Stimulated activated CD8-positive, alpha-beta memory T cell treated with anti-CD3 and anti-CD28 coated beads, Interleukin-2, amount 100 ng/mL, for 48 hours (primary cell): ENCODE results near the gene AP2M1.
"Not testable (repeated sequence)": the region's sequence is repeated elsewhere in the genome, so short reads cannot be mapped to it uniquely, and the experiment has no call there.

ENCODE experiments used
- DNase-seq, 2 donors: peaks; one replicate each; pipeline ENCODE4 v3.0.0-alpha.2; 2020; ENCODE audit warnings: low read depth in 2 of 2

Gene AP2M1

DNA sequence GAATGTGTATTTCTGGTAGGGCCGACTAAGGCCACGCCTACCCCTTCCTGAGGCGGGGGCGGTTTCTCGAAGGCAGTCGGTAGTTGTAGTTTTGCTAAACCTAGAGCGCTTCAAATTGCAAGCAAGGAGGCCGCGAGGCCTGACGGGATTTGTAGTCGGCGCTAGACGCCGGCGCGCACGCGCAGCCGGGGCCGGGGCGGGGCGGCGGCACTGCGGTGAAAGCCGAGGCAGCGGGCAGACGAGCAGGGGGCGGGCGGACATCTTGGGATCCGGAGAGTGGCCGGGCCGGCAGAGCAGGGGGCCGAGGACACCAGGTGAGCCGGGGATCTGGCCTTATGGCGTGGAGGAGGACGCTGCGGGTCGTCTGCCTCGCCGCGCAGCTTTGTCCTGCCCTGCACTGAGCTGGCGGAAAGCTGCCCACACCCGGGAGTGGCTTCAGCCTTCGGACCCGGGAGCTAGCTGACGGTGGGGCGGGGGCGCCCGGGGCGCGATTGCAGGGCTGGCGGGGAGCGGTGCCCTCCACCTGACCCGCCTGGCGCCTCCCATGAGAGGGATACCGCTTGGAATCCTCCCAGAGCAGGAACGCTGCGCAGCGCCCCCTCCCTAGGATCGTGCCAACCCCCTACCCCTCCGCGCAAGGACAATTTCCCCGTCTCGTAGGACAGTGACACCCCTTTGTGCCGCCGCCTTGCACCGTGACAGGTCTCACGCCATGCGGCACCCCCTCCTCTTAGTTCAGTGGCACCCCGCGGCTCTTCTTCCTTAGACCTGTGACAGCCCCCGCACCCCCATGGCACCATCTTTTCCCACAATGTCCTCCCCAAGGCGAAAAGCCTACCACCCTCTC, at the start of gene AP2M1:
AP2M1 (plus strand) TSS at position 210 of the 847 bp plus-strand sequence. CDS start 2,139 bp downstream, outside the sequence.
- DNase-seq = peak; percentile 93 to 95

DNA sequence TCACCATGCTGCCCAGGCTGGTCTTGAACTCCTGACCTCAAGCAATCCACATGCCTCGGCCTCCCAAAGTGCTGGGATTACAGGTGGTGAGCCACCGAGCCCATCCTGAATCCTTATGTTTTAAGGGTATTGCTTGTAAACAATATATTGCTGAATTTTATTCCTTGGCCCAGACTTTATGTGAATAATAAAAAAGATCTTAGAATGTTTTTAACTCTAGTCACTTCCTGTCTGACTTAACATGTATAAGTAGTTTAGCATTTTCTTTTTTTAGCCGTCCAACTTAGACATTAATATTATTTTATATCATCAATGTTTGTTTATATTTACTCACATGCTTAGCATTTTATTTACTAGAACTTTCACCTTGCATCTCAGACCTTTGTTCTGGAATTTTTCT, 48.6 kb upstream of the AP2M1 start:
- no peak for DNase-seq

DNA sequence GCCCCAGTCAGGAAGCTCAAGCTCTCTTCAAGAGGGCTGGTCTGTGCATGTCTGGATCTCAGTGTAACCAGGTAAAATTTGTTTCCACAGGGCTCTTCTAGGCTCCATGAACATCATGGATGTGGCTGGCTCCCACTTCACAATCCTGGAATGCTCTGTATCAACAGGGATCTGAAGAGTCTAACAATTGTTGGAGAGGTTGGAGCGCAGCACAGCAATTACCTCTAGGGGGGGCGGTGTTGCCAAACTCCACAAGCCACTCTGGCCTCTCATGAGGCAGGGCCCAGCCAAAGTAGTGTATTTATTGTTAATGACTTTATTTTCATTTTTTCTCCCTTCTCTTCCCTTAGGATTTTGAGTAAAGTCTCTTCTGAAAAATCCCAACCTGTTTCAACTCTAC, 45.6 kb upstream of the AP2M1 start:
- DNase-seq = no peak

DNA sequence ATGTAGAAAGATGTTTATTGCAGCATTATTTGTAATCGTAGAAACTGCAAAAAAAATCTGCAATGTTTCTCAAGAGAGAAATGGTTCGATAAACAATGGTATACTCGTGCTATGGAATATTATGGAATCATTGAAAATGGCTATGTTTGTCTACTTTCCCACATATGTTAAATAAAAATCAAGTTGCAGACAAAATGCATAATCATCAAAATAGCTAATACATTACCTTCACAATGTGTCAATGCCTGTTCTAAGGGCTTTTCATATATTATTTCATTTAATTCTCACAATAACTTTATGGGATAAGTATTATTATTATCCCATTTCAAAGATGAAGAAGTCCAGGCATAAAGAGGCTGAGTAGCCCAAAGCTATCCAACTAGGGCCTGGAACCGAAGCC, 41.7 kb upstream of the AP2M1 start:
- no peak for DNase-seq

DNA sequence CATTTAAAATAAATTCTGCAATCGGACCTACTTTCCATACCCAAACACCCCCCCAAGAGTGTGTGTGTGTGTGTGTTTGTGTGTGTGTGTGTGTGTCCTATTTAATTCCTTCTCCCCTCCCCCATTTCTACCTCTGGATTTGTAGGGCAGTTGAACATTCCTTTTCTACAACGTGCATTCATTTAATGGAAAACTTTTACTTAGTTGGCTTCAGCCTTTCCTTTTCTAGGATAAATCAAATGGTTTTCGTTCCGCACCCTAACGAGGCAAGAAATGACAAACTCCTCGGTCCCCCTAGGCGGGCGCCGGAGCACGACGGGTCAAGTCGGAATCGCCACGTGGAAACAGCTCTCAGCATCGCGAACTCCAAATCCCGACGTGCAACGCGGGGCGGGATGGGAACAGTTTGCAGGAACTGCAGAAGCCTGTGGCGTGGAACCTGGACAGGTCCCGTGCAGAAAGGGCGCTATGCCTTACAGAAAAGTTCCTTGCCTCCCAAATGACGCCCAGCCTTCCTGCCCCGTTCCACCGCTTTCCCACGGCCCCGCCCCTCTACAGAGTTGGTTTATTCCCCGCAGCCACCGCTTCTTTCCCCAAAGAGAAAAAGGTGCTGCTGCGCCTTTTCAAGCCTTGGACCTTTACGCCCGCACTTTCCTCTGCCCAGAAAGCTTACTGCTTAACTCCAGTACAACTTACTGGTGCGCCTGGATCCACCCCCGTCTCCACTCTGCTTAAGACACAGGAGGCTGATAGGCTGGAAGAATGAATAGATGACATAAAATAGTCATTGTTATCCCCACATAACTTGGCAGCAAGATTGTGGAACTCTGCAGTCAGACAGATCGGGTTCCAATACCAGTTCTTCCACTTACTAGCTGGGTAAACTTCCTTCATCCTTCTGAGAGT, 40.6 kb upstream of the AP2M1 start:
- peak; percentile 44 to 55 for DNase-seq

DNA sequence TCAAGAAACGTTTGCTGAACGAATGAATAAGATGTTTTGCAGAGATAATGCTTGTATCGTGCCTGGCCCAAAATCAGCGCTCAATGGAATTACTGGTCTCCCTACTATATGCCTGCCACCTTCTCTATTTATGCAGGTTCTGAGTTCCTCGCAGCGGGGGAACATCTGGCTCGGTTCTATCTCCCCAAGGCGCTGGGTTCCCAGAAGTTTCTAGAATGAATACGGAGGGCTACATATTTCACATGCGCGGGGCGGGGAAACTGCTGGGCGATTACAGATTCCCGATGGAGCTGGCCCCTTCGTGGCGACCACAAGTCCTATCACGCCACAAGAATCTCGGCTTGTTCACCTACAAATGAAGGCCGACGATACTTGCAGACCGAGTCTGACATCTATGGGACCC, 39.9 kb upstream of the AP2M1 start:
- DNase-seq = no peak

DNA sequence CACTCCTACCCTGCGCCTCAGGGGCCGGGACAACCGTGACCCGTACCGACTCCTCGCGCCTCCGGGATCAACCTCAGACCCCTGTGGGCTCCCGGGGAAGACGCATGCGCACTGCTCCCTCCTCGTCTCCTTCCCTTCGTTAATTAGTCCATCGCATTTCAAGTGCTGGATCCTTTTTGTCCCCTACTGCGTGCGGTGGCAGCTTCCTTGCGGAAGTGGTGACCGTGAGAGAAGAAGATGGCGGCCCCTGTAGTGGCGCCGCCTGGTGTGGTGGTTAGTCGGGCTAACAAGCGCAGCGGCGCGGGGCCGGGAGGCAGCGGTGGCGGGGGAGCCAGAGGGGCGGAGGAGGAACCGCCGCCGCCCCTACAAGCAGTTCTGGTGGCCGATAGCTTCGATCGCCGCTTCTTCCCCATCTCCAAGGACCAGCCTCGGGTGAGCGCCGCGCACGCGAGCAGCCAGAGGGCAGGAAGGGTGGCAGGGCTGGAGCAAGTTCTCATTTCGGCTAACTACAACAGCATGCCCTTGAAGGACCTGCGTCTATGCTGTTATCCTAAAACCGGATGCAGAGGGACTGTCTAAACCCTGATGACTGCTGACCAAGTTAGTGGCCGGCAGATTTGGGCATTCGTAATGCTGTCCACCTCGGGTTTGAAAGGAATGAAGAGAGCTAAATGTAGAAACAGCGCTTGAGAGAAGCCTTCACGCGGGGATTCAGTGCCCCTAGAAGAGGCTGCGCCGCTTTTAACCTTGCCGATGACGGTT, 39.3 kb upstream of the AP2M1 start, which contains the start of gene EIF2B5:
EIF2B5 (plus strand) TSS at position 210 of the 762 bp plus-strand sequence; CDS start at position 238, 28 bp downstream.
- DNase-seq = peak; percentile 72 to 84

DNA sequence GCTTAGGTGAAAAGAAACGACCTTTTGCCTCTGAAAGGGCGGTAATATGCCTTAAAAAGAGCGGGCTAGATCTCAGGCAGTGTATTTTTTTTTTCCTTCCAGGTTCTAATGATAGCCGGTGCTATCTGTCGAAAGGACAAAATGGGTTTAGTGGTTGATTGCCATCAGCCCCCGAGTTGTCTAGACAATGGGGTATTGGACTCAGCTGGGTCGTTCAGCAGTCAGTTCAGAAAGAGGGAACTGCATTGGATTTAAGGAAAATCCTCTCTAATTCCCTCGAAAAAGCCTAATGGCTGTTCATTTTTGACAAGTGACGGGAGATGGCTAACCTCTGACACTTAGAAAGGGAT, 38.8 kb upstream of the AP2M1 start:
- no peak for DNase-seq

DNA sequence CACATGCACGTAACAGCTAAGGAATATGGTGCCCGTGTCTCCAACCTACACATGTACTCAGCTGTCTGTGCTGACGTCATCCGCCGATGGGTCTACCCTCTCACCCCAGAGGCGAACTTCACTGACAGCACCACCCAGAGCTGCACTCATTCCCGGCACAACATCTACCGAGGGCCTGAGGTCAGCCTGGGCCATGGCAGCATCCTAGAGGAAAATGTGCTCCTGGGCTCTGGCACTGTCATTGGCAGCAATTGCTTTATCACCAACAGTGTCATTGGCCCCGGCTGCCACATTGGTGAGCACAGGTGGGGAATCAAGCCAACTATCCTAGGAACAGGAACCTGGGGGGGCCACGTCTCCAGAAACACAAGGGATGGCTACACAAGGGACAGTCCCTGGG, 34.2 kb upstream of the AP2M1 start:
- DNase-seq = no peak

DNA sequence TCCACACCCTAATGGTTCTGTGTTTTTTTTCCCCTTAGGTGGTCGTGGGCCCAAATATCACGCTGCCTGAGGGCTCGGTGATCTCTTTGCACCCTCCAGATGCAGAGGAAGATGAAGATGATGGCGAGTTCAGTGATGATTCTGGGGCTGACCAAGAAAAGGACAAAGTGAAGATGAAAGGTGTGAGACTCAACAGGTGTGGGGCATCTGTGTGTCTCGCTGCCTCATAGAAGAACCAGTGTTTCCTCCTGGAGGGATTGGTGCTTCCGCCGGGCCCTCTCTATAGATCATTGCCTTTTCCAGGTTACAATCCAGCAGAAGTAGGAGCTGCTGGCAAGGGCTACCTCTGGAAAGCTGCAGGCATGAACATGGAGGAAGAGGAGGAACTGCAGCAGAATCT, 32.5 kb upstream of the AP2M1 start:
- DNase-seq = no peak

DNA sequence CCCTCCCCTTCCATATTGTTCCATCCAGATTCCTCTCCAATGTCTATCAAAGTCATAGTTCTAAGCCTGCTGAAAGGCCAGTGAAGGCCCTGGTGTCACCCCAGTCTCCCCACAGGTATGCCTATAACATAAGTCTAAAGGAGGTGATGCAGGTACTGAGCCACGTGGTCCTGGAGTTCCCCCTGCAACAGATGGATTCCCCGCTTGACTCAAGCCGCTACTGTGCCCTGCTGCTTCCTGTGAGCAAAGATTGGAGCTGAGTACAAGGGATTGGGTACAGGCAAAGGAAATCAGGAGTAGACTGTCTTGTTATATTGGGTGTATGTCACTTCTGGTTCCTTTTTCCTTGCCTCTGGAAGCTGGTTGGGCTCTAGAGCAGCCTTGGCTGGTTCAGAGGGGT, 31.3 kb upstream of the AP2M1 start:
- DNase-seq = no peak

DNA sequence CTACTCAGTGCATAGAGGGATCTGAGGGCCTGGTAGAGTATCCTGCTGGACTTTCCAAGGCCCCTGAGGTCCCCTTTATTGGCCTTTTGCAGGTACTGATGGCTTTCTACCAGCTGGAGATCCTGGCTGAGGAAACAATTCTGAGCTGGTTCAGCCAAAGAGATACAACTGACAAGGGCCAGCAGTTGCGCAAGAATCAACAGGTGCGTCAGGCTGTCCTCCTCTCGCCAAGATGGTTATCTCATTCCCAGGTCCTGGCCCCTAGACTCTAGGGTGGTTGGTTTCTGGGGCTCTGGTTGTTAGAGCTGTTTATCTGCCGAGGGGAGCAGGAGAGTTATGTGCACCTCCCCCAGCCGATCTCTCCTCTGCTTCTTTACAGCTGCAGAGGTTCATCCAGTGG, 30.1 kb upstream of the AP2M1 start:
- no peak for DNase-seq

DNA sequence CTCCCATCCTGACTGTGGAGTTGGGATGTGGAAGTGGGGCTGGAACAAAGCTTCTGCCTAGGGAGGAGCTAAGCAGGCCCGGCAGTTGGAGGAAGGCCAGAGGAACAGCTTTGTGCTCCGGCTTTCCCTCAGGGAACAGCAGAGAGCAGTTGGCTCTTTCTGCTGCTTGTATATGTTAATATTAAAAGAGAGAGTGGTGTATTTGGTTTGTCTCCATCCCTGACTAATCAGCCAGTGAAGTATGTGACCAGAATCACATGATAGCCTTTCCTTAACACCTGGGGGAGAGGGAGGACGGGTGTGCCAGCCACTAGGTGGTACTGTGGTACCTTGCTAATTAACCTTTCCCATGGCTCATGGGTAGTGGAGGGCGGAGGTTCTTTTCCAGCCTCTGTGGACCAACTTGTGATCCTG, 29.5 kb upstream of the AP2M1 start:
- DNase-seq = no peak

DNA sequence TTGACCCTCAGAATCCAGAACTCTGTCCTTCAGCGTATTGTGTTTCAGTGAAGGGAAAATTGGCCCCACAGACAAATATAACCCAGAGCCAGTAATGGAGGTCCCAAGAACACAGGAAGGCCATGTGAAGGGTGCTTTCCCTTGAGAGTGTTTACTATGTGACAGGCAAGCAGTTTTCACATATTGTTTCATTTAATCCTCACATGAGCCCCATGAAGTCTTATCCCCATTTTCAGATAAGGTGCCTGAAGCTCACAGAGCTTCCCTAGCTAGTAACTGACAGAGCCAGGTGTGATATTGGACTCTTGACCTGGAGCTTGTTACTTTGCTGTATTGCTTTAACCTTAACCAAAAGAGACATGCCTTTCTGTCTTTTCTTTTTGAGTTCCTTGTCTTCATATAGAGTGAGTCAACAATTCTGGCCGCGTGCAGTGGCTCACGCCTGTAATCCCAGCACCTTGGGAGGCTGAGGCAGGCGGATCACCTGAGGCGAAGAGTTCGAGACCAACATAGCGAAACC, 28.8 kb upstream of the AP2M1 start:
- no peak for DNase-seq

DNA sequence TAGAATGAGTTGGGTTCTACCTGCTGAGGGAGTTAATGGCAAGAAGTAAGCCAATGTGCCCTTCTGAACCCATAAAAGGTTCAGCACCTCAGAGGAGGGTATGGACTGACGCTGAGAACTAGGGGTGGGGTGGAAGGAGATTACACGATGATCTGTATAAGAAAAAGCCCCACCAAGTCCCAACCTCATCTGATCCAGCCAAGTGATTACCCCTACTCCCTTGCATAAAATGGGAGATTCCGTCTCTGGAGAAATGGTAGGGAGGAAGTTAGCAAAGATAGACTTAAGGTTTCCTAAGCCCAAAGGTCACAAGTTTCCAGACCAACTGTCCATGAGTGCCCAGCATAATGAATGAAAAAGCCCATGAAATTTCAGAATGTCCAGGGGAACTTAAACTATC, 26.6 kb upstream of the AP2M1 start:
- DNase-seq = no peak

DNA sequence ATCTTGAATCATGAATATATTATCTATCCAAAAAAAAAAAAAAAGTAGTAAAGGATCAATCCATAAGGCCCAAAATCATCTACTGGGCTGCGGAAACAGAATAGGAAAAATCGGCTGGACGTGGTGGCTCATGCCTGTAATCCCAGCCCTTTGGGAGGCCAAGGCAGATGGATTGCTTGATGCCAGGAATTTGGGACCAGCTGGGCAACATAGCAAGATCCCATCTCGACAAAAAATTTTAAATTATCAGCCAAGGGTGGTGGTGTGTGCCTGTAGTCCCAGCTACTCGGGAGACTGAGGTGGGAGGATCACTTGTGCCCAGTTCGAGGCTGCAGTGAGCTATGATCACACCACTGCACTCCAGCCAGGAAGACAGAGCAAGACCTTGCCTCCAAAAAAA, 25.5 kb upstream of the AP2M1 start:
- DNase-seq = no peak

DNA sequence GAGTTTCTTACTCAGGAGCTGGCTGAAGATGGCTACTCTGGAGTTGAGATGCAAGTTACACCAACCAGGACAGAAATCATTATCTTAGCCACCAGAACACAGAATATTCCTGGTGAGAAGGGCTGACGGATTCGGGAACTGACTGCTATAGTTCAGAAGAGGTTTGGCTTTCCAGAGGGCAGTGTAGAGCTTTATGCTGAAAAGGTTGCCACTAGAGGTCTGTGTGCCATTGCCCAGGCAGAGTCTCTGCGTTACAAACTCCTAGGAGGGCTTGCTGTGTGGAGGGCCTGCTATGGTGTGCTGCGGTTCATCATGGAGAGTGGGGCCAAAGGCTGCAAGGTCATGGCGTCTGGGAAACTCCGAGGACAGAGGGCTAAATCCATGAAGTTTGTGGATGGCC, 24.9 kb upstream of the AP2M1 start:
- DNase-seq = not testable (repeated sequence)

DNA sequence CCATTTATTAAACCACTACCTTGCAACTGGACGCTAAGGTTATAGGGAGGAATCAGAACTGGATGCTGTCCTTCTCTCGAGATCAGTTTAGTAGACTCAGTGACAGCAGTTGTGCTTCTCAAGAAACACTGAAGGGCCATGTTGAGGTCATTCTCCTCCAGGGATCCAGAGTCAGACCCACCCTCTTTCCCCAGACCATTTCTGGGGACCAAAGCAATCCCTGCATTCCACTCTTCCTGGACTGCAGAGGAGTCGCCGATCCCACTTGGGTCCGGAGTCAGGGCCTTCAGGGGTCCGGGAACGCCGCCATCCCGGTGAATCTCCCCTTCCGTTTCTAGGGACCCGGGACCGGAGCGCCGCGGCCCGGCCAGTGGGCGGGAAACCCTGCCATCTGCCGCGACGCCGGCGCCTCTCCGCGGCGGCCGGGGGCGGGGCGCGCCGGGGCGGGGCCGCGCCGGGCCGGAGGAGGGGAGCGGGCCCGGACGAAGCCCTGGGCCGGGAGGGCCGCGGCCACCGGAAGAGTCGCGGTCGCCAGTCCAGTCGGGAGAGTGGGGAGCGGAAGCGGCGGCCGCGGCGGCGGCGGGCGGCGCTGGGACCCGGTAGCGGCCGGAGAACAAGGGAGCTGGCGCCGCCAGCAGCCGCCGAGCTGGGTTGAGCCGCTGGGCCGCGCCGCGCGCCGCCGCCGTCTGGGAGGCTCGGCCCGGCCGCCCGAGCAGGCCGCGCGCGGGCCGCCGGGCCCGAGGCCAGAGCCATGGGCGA, 19.6 kb upstream of the AP2M1 start, which contains the start of gene DVL3:
DVL3 (plus strand) TSS at position 493 of the 759 bp plus-strand sequence; CDS start at position 752, 259 bp downstream.
- DNase-seq = peak in 1 of 2 donors; percentile 39

DNA sequence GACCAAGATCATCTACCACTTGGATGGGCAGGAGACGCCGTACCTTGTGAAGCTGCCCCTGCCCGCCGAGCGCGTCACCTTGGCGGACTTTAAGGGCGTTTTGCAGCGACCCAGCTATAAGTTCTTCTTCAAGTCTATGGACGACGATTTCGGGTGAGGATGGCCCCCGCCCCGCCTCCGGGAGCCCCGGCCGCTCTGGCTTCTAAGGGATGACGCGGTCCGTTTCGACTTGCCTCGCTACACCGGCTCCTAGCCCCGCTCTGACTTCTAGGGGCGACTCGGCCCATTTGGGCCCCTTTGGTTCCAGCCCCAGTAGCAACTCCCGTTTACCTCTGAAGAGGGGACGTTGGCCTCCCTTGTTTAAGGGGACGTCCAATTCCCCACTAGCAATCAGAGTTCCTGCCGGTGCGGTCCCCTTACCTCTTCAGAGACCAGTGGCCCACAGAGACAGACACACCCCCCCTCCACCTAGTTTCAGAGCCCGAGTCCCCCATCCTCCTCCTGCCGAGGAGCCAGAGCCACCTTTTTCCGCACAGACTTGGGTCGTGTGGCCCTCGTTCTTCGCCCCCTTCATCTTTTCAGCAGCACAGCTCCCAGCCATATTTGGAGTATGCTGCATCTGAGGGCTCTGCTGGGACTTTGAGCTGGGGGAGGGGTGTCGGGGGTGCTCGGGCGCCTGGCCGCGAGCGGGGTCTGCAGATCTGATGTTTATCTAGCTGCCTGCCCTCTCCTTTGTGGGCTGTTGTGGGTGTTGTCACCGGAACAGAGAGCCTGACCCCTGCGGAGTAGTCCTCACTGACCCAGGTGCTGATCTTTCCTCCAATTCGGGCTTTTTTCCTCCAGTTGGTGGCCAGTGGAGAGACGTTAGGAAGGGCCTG, 18.8 kb upstream of the AP2M1 start:
- DNase-seq = peak; percentile 35 to 38

DNA sequence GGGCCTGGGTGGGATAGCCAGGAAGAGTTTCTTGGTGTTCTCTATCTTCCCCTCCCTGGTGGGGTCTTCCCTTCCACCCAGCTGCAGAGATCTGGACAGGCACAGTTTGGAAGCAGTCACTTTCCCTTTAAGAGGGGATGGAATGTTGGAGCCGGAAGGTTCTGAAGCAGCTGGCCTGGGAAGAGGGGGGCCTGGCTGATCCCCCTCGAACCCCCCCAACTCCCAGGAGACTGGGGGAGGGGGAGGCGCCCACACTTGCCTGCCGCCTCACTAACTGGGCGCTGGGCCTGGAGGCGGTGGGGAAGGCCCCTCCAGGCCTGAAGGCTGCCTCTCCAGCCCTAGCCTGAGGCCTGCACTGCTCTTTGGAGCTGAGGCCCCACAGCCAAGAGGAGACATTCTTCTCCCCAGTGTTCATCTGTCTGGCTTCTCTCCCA, 18.1 kb upstream of the AP2M1 start:
- DNase-seq = no peak
